H1 (cell line): ENCODE results near the gene STEEP1. TPM values are rescaled to one million over a fixed set of nuclear protein-coding genes. Genes with fewer than 3 reads are reported as not detected.

Experiments
- CTCF ChIA-PET: fragments of 300-600 bp; sonication (Branson Sonifier 250); formaldehyde crosslinking; loops from one replicate; lab custom pipeline; 2021; ENCODE audit not compliant: partially characterized antibody; lab: Charles Lee
- POLR2A ChIA-PET: fragments of 300-600 bp; sonication (Branson Sonifier 250); formaldehyde crosslinking; loops from one replicate; lab custom pipeline; 2021; ENCODE audit warnings: inconsistent platforms; ENCODE audit not compliant: partially characterized antibody; lab: Charles Lee
- DNase-seq, 2 experiments: peaks; one replicate each; pipeline versions ENCODE4 v3.0.0 to v3.0.0-alpha.2; 2010 to 2022; ENCODE audit warnings: low spot score in 2 of 2, low read depth in 1 of 2, mixed read lengths in 1 of 2
- FAIRE-seq: peaks from 2 replicates; lab custom pipeline; 2011; peaks lifted over from hg19 to GRCh38; lab: Jason Lieb, UNC
- H2AFZ ChIP-seq: 2 replicates; pipeline ENCODE4 v1.8.1; 2012; ENCODE audit warnings: low read length, inconsistent platforms
- H2AK5ac ChIP-seq: 2 replicates; pipeline ENCODE4 v1.6.1; 2013; ENCODE audit warnings: low read depth, low read length
- H2BK120ac ChIP-seq: replicated peaks from 2 replicates; pipeline ENCODE3; 2013; ENCODE audit warnings: low read depth, low read length, inconsistent platforms
- H2BK12ac ChIP-seq: 2 replicates; pipeline ENCODE4 v1.6.1; 2013; ENCODE audit warnings: low read depth, low read length
- H2BK15ac ChIP-seq: 2 replicates; pipeline ENCODE4 v1.6.1; 2013; ENCODE audit warnings: low read length
- H2BK20ac ChIP-seq: 2 replicates; pipeline ENCODE4 v1.6.1; 2013; ENCODE audit warnings: low read length
- H2BK5ac ChIP-seq: 2 replicates; pipeline ENCODE4 v1.6.1; 2013; ENCODE audit warnings: low read depth, low read length
- H3K14ac ChIP-seq: 2 replicates; pipeline ENCODE4 v1.6.1; 2013; ENCODE audit warnings: inconsistent platforms; ENCODE audit not compliant: insufficient read length
- H3K18ac ChIP-seq: 2 replicates; pipeline ENCODE4 v1.6.1; 2013; ENCODE audit warnings: low read length; ENCODE audit errors: extremely low read depth
- H3K23ac ChIP-seq: 2 replicates; pipeline ENCODE4 v1.6.1; 2013; ENCODE audit warnings: inconsistent platforms; ENCODE audit not compliant: insufficient read length
- H3K23me2 ChIP-seq: 2 replicates; pipeline ENCODE4 v1.6.1; 2013; ENCODE audit warnings: low read depth, low read length
- H3K27ac ChIP-seq: 2 replicates; pipeline ENCODE4 v1.6.1; 2011; ENCODE audit warnings: low read depth, low read length, inconsistent platforms
- H3K27me3 ChIP-seq, 4 experiments: replicated peaks in 1 of 4; 1 replicate in 1 of 4; 2 replicates in 3 of 4; pipeline versions ENCODE4 v1.6.1 to v1.8.1; 2011 to 2013; ENCODE audit warnings: low read length in 3 of 4, mild to moderate bottlenecking in 3 of 4, inconsistent platforms in 2 of 4, mixed read lengths in 2 of 4, moderate library complexity in 1 of 4; ENCODE audit not compliant: control insufficient read depth in 3 of 4, insufficient read depth in 3 of 4; ENCODE audit errors: extremely low read depth in 1 of 4
- H3K36me3 ChIP-seq, 4 experiments: 2 replicates each; pipeline versions ENCODE4 v1.6.1 to v1.8.1; 2011 to 2013; ENCODE audit warnings: mild to moderate bottlenecking in 4 of 4, low read length in 3 of 4, moderate library complexity in 2 of 4, control low read depth in 1 of 4, inconsistent platforms in 1 of 4; ENCODE audit not compliant: insufficient read depth in 4 of 4, control insufficient read depth in 2 of 4
- H3K4ac ChIP-seq: replicated peaks from 2 replicates; pipeline ENCODE3; 2013; ENCODE audit warnings: low read length, low read depth, mixed read lengths, inconsistent platforms; ENCODE audit not compliant: insufficient read length
- H3K4me1 ChIP-seq, 4 experiments: replicated peaks in 1 of 4; 1 replicate in 1 of 4; 2 replicates in 3 of 4; pipeline versions ENCODE4 v1.6.1 to v1.8.1; 2011 to 2013; ENCODE audit warnings: low read length in 3 of 4, inconsistent platforms in 2 of 4, mixed read lengths in 1 of 4; ENCODE audit not compliant: insufficient read depth in 4 of 4, control insufficient read depth in 3 of 4
- H3K4me2 ChIP-seq, 2 experiments: 2 replicates each; pipeline versions ENCODE4 v1.6.1 to v1.8.1; 2011 to 2013; ENCODE audit warnings: low read depth in 2 of 2, low read length in 2 of 2, control low read depth in 1 of 2, inconsistent platforms in 1 of 2, mild to moderate bottlenecking in 1 of 2; ENCODE audit not compliant: insufficient read depth in 1 of 2
- H3K4me3 ChIP-seq, 4 experiments: fragments of 200-600, 300-600 bp in 1 of 4; sonication (generic), shearing (Covaris generic), sonication (Bioruptor Twin) in 1 of 4; 2 replicates each; pipeline versions ENCODE4 v1.5.1 to v1.8.1; 2011 to 2016; ENCODE audit warnings: low read length in 4 of 4, low read depth in 3 of 4, control low read depth in 2 of 4, inconsistent platforms in 2 of 4, mild to moderate bottlenecking in 2 of 4, mixed read lengths in 1 of 4, moderate library complexity in 1 of 4; ENCODE audit not compliant: insufficient read depth in 2 of 4; ENCODE audit errors: extremely low read depth in 1 of 4
- H3K56ac ChIP-seq: replicated peaks from 2 replicates; pipeline ENCODE3; 2013; ENCODE audit warnings: low read depth, mild to moderate bottlenecking, mixed read lengths, low read length, inconsistent platforms; ENCODE audit not compliant: insufficient read length
- H3K79me1 ChIP-seq: 2 replicates; pipeline ENCODE4 v1.6.1; 2013; ENCODE audit warnings: low read depth, low read length, control low read depth
- H3K79me2 ChIP-seq, 2 experiments: 2 replicates each; pipeline versions ENCODE4 v1.6.1 to v1.8.1; 2012 to 2013; ENCODE audit warnings: low read length in 2 of 2, mild to moderate bottlenecking in 2 of 2, inconsistent platforms in 1 of 2; ENCODE audit not compliant: insufficient read depth in 2 of 2, control insufficient read depth in 1 of 2
- H3K9ac ChIP-seq, 4 experiments: replicated peaks in 1 of 4; 1 replicate in 1 of 4; 2 replicates in 3 of 4; pipeline versions ENCODE4 v1.6.1 to v1.8.1; 2011 to 2013; ENCODE audit warnings: low read depth in 3 of 4, low read length in 3 of 4, control low read depth in 2 of 4, mild to moderate bottlenecking in 2 of 4, moderate library complexity in 2 of 4, inconsistent platforms in 1 of 4; ENCODE audit errors: extremely low read depth in 1 of 4
- H3K9me3 ChIP-seq, 2 experiments: 2 replicates each; pipeline versions ENCODE4 v1.6.1 to v1.8.1; 2012 to 2013; ENCODE audit warnings: mild to moderate bottlenecking in 2 of 2, moderate library complexity in 2 of 2, control low read depth in 1 of 2, inconsistent platforms in 1 of 2, low read depth in 1 of 2, low read length in 1 of 2, mixed read lengths in 1 of 2; ENCODE audit not compliant: insufficient read depth in 2 of 2
- H4K20me1 ChIP-seq, 2 experiments: replicated peaks in 1 of 2; 2 replicates each; pipeline versions ENCODE3 to v1.8.1; 2011 to 2013; ENCODE audit warnings: inconsistent platforms in 2 of 2, low read length in 2 of 2, mild to moderate bottlenecking in 1 of 2; ENCODE audit not compliant: insufficient read depth in 2 of 2, control insufficient read depth in 1 of 2
- H4K5ac ChIP-seq: 2 replicates; pipeline ENCODE4 v1.6.1; 2013; ENCODE audit warnings: low read length, low read depth, mixed read lengths, inconsistent platforms; ENCODE audit not compliant: insufficient read length
- H4K8ac ChIP-seq: 2 replicates; pipeline ENCODE4 v1.8.0; 2013; ENCODE audit warnings: mild to moderate bottlenecking, moderate library complexity, low read length, inconsistent platforms; ENCODE audit not compliant: insufficient read depth; ENCODE audit errors: extremely low read depth
- H4K91ac ChIP-seq: replicated peaks from 2 replicates; pipeline ENCODE3; 2013; ENCODE audit warnings: low read length, mixed read lengths, inconsistent platforms; ENCODE audit not compliant: insufficient read length
- EP300 ChIP-seq, 2 experiments: IDR thresholded peaks; 1 replicate in 1 of 2; 2 replicates in 1 of 2; pipeline ENCODE4 v1.6.1; 2011 to 2012; ENCODE audit warnings: low read depth in 2 of 2, low read length in 2 of 2, mild to moderate bottlenecking in 2 of 2, borderline replicate concordance in 1 of 2, inconsistent platforms in 1 of 2, moderate library complexity in 1 of 2
- KDM1A ChIP-seq: fragments of 200-600, 300-600 bp; sonication (generic); IDR thresholded peaks from 2 replicates; pipeline ENCODE4 v1.7.1; 2016; ENCODE audit warnings: mild to moderate bottlenecking, low read length, borderline replicate concordance
- KDM5A ChIP-seq: fragments of 200-600 bp; IDR thresholded peaks from 2 replicates; pipeline ENCODE4 v1.7.1; 2012; ENCODE audit warnings: mild to moderate bottlenecking, low read length, inconsistent platforms, mixed read lengths
- SP1 ChIP-seq: IDR thresholded peaks from 2 replicates; pipeline ENCODE4 v1.6.1; 2011; ENCODE audit warnings: low read depth, low read length
- SP2 ChIP-seq: IDR thresholded peaks from 2 replicates; pipeline ENCODE4 v1.6.1; 2012; ENCODE audit warnings: mild to moderate bottlenecking, low read length, inconsistent platforms
- TAF7 ChIP-seq: optimal IDR thresholded peaks from 2 replicates; pipeline ENCODE3; 2011; ENCODE audit warnings: low read depth, mild to moderate bottlenecking, inconsistent platforms, low read length, moderate library complexity, borderline replicate concordance
- ZNF274 ChIP-seq: IDR thresholded peaks from 2 replicates; pipeline ENCODE4 v1.7.0; 2012; ENCODE audit warnings: low read length, borderline replicate concordance; ENCODE audit errors: extremely low read depth
- WGBS, 2 experiments: shearing (Covaris generic) in 1 of 2; methylation state at CpG; one replicate each; pipeline versions ENCODE4 v1.1.6 to v1.1.7; 2013 to 2015; ENCODE audit warnings: low lambda C conversion rate in 2 of 2, mixed read lengths in 2 of 2, inconsistent platforms in 1 of 2, low coverage in 1 of 2, missing lambda C conversion rate in 1 of 2; ENCODE audit not compliant: insufficient replicate concordance in 2 of 2, insufficient coverage in 1 of 2, insufficient read length in 1 of 2; ENCODE audit errors: extremely low coverage in 1 of 2, missing lambda C conversion rate in 1 of 2; 5-methylcytosine and 5-hydroxymethylcytosine counted together
- polyA plus RNA-seq, 7 experiments: library from polyadenylated mRNA; depleted of rRNA in 3 of 7; stranded (reverse) in 5 of 7; unstranded in 2 of 7; fragments of >200 nt in 5 of 7; fragments of 200-250 nt in 2 of 7; gene quantifications; 1 replicate in 5 of 7; 2 replicates in 1 of 7; 4 replicates in 1 of 7; pipeline versions ENCODE4 v1.2.1 to v1.2.3, GENCODE V29; 2011 to 2013; ENCODE audit warnings: missing spikeins in 2 of 7, mixed read lengths in 2 of 7
- total RNA-seq: library from RNA; stranded (reverse); fragmentation: NEBNext Ultra II Directional; extraction: Animal tissue kit (Norgen Biotek cat#: 25700); gene quantifications from 2 replicates; pipeline ENCODE4 v1.2.1, GENCODE V29; 2021

STEEP1 gene
- total and polyA plus RNA-seq, 2 of the 8 experiments (the other 6 are each of a cell fraction or from before 2014, with no cell fraction given): 9.2 to 29.7 TPM

DNA sequence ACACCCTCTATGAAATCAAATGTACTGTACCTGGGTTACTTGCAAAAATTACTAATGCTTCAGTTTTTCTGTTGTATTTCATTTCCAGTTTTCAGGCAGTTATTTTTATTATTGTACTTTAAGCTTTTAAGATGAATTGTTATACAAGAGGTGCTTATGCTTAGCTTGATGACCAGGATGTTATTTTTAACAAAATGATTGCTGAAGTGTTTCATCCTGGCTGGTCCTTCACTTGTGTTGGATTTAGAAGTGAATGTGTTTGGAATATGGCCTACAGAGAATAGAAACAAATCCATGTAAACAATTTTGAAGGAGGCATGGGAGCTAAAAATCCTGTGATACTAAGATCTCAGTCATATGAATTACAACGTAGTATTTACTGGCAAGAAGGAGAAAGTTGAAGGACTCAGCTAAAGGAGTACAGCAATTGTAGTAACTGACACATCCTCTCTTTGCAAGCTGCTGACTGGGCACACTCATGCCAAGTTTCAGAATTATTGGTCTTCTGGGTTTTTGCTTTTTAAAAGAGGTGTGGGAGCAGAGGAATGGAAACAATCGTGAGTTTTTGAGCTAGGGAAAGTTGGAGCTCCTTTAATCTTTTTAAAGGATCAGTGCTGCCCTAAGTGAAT lies 18.3 kb upstream of the STEEP1 start:
- no peak for FAIRE-seq
- no peak overlapping the region for H2AK5ac ChIP-seq
- TF ChIP-seq SP1 (no peak), ZNF274 (no peak), KDM1A (no peak), EP300 (IDR thresholded peaks at IDR 0.05; ENCODE audit: borderline replicate concordance in 1 of 2, low read depth in 2 of 2, low read length in 2 of 2) (no peak), TAF7 (no peak), SP2 (no peak), KDM5A (no peak)

More for the DNA sequence above, 18.3 kb upstream of the STEEP1 start:
- no peak overlapping the region for H3K18ac ChIP-seq
- no peak overlapping the region for H3K4me2 ChIP-seq
- H3K27ac ChIP-seq: no peak overlapping the region
- H4K5ac ChIP-seq: no peak overlapping the region
- no peak overlapping the region for H4K91ac ChIP-seq
- H3K36me3 ChIP-seq: peaks cover 0 to 9% (median 0%) of the 10 kb centered on the region in 4 experiments; a peak in 1 of 8 replicates
- no peak overlapping the region for H3K4me3 ChIP-seq
- no peaks in the 10 kb centered on the region for H3K79me2 ChIP-seq
- no peaks in the 10 kb centered on the region for H3K9me3 ChIP-seq
- no peak overlapping the region for H3K23ac ChIP-seq
- H3K9ac ChIP-seq: no peak overlapping the region
- H3K4me1 ChIP-seq: no peaks in the 10 kb centered on the region
- H3K79me1 ChIP-seq: no peaks in the 10 kb centered on the region
- no peak overlapping the region for H2BK12ac ChIP-seq
- peaks cover 0 to 1% of the 10 kb centered on the region in 2 experiments for H4K20me1 ChIP-seq
- no peaks in the 10 kb centered on the region for H3K27me3 ChIP-seq
- POLR2A ChIA-PET: interaction anchor here (3.0 kb wide), 1 partner anchor 9 kb away, joined by 15 read pairs; the partner anchor contains the start of gene UBE2A
- CTCF ChIA-PET: interaction anchor here (1.1 to 1.4 kb wide), 2 partner anchors 9 to 17 kb away, joined by 3 read pairs; partner anchors contain the start of gene UBE2A
- no peak overlapping the region for H4K8ac ChIP-seq
- H3K23me2 ChIP-seq: no peaks in the 10 kb centered on the region
- no peak overlapping the region for H3K4ac ChIP-seq
- WGBS, 2 experiments: 93% methylated on average over 2 of the region's 2 CpGs; no CpG with 5 or more reads in 1 of the 2 experiments
- no peak for DNase-seq
- H2BK5ac ChIP-seq: no peak overlapping the region
- H2AFZ ChIP-seq: no peak overlapping the region
- H3K56ac ChIP-seq: no peak overlapping the region
- no peak overlapping the region for H2BK120ac ChIP-seq
- no peak overlapping the region for H2BK20ac ChIP-seq
- H2BK15ac ChIP-seq: no peak overlapping the region
- no peak overlapping the region for H3K14ac ChIP-seq
